ENCODE measurements around the gene DCC.

- TF ChIP-seq CTCF (conservative IDR thresholded peaks at IDR 0.05): no peak
- TF ChIP-seq EZH2 (IDR thresholded peaks at IDR 0.05; ENCODE audit: low read depth): no peak
These were observed 1164.0 kb downstream of the DCC start for GRCh38 chr18:53503914-53504441.

All from PC-9 (cell line).